ENCODE measurements around the gene ZFY. TPM values are rescaled to one million over a fixed set of nuclear protein-coding genes. Genes with fewer than 3 reads are reported as not detected.

Gene ZFY
- total and polyA plus RNA-seq, 2 donors (not counting 1 experiment from before 2014, with no cell fraction given) = 30.2 TPM; not detected in 1

- H3K4me1 Mint-ChIP-seq = peaks cover 38% of the 10 kb centered on the region
- no peaks in the 10 kb centered on the region for H3K27me3 Mint-ChIP-seq
- ChIA-PET CTCF (no interaction called here), POLR2A (no interaction called here)
- Histone ChIP-seq H3K9ac (ENCODE audit: low read length) (no peak overlapping the region), H3K27me3 (replicated peaks in 1 of 4; ENCODE audit: control extremely low read depth in 1 of 4, control insufficient read depth in 3 of 4, insufficient read depth in 4 of 4, low read length in 3 of 4) (no peaks in the 10 kb centered on the region), H3K4me3 (ENCODE audit: control extremely low read depth in 1 of 5, extremely low read depth in 1 of 5, insufficient read depth in 1 of 5, low read depth in 2 of 5, low read length in 4 of 5) (peak overlapping the region in 1 of 5 experiments; percentile 17), H3K9me3 (ENCODE audit: control extremely low read depth in 1 of 3, control insufficient read depth in 2 of 3, insufficient read depth in 1 of 3, low read length in 2 of 3) (peaks cover 0 to 3% (median 0%) of the 10 kb centered on the region in 3 donors), H3K4me2 (replicated peaks; ENCODE audit: low read depth, low read length, poor library complexity, severe bottlenecking) (no peak overlapping the region), H2AFZ (ENCODE audit: insufficient read depth, low read depth, low read length, poor library complexity, severe bottlenecking) (no peak overlapping the region), H3K36me3 (replicated peaks in 1 of 2; ENCODE audit: control extremely low read depth in 1 of 2, control insufficient read depth in 1 of 2, extremely low read depth in 1 of 2, insufficient read depth in 2 of 2, low read length in 1 of 2) (peaks cover 0 to 10% of the 10 kb centered on the region in 2 experiments), H4K20me1 (ENCODE audit: control insufficient read depth, insufficient read depth, low read length, poor library complexity, severe bottlenecking) (no peaks in the 10 kb centered on the region), H3K79me2 (ENCODE audit: control insufficient read depth, insufficient read depth, low read length) (no peaks in the 10 kb centered on the region), H3K27ac (ENCODE audit: low read length in 2 of 2) (peak overlapping the region in 1 of 2 donors; percentile 34), H3K4me1 (ENCODE audit: control insufficient read depth in 2 of 2, insufficient read depth in 2 of 2, low read length in 2 of 2) (peaks cover 0 to 8% of the 10 kb centered on the region in 2 donors)
- H3K4me3 Mint-ChIP-seq = peak overlapping the region; percentile 75
- peak; percentile 49 for ATAC-seq (ENCODE audit: low read depth)
- TF ChIP-seq CTCF (IDR thresholded peaks at IDR 0.05) (no peak), EZH2 (IDR thresholded peaks at IDR 0.05; ENCODE audit: borderline replicate concordance, insufficient read depth, low read depth, low read length, poor library complexity, severe bottlenecking) (no peak)
- no CpG with 5 or more reads among the region's 5 CpGs for WGBS (ENCODE audit: insufficient coverage)
- no peaks in the 10 kb centered on the region for H3K9me3 Mint-ChIP-seq (ENCODE audit: insufficient read depth)
- DNase-seq = peak; percentile 17
- H3K27ac Mint-ChIP-seq = peak overlapping the region; percentile 78
- intact Hi-C loops (cut with micrococcal nuclease) = no loop called here
These were observed 38.0 kb downstream of the ZFY start for GRCh38 chrY:2973110-2973751.

GRCh38 chrY:2979283-2979682 lies 44.1 kb downstream of the ZFY start:
- DNase-seq (no peak), ATAC-seq (ENCODE audit: low read depth) (no peak)
- POLR2A ChIA-PET = no interaction called here
- Histone ChIP-seq H3K27me3 (replicated peaks in 1 of 4; ENCODE audit: control extremely low read depth in 1 of 4, control insufficient read depth in 3 of 4, insufficient read depth in 4 of 4, low read length in 3 of 4) (no peaks in the 10 kb centered on the region), H3K4me3 (ENCODE audit: control extremely low read depth in 1 of 5, extremely low read depth in 1 of 5, insufficient read depth in 1 of 5, low read depth in 2 of 5, low read length in 4 of 5) (no peak overlapping the region), H3K9ac (ENCODE audit: low read length) (no peak overlapping the region), H2AFZ (ENCODE audit: insufficient read depth, low read depth, low read length, poor library complexity, severe bottlenecking) (no peak overlapping the region), H3K27ac (ENCODE audit: low read length in 2 of 2) (no peak overlapping the region), H3K9me3 (ENCODE audit: control extremely low read depth in 1 of 3, control insufficient read depth in 2 of 3, insufficient read depth in 1 of 3, low read length in 2 of 3) (peaks cover 0 to 3% (median 0%) of the 10 kb centered on the region in 3 donors), H3K79me2 (ENCODE audit: control insufficient read depth, insufficient read depth, low read length) (no peaks in the 10 kb centered on the region), H3K4me2 (replicated peaks; ENCODE audit: low read depth, low read length, poor library complexity, severe bottlenecking) (no peak overlapping the region), H4K20me1 (ENCODE audit: control insufficient read depth, insufficient read depth, low read length, poor library complexity, severe bottlenecking) (no peaks in the 10 kb centered on the region), H3K36me3 (replicated peaks in 1 of 2; ENCODE audit: control extremely low read depth in 1 of 2, control insufficient read depth in 1 of 2, extremely low read depth in 1 of 2, insufficient read depth in 2 of 2, low read length in 1 of 2) (peaks cover 0 to 20% of the 10 kb centered on the region in 2 experiments), H3K4me1 (ENCODE audit: control insufficient read depth in 2 of 2, insufficient read depth in 2 of 2, low read length in 2 of 2) (no peaks in the 10 kb centered on the region)
- H3K9me3 Mint-ChIP-seq (ENCODE audit: insufficient read depth) = no peaks in the 10 kb centered on the region
- no peak overlapping the region for H3K4me3 Mint-ChIP-seq
- no peaks in the 10 kb centered on the region for H3K4me1 Mint-ChIP-seq
- WGBS (ENCODE audit: insufficient coverage) = 94% methylated on average over 3 of the region's 6 CpGs
- H3K27ac Mint-ChIP-seq = no peak overlapping the region
- TF ChIP-seq EZH2 (IDR thresholded peaks at IDR 0.05; ENCODE audit: borderline replicate concordance, insufficient read depth, low read depth, low read length, poor library complexity, severe bottlenecking) (no peak), CTCF (IDR thresholded peaks at IDR 0.05) (no peak)
- CTCF ChIA-PET = no interaction called here
- H3K27me3 Mint-ChIP-seq = no peaks in the 10 kb centered on the region
- intact Hi-C loops (cut with micrococcal nuclease) = no loop called here

All from B cell (primary cell).